GM12892 (cell line): ENCODE results near the gene CD55.

ENCODE experiments used
- POLR2A ChIP-seq: IDR thresholded peaks from 2 replicates; pipeline ENCODE4 v1.6.1; 2011; ENCODE audit warnings: low read depth, low read length, control low read depth
- POLR2AphosphoS5 ChIP-seq: IDR thresholded peaks from 2 replicates; pipeline ENCODE4 v1.6.1; 2011; ENCODE audit warnings: low read depth, low read length, control low read depth
- TAF1 ChIP-seq: IDR thresholded peaks from 2 replicates; pipeline ENCODE4 v1.6.1; 2011; ENCODE audit warnings: low read depth, mild to moderate bottlenecking, control low read depth, low read length, borderline replicate concordance

- TF ChIP-seq POLR2A (no peak), TAF1 (no peak), POLR2AphosphoS5 (no peak)
These were observed 22.7 kb upstream of the CD55 start for GRCh38 chr1:207298636-207299398.
